H1 (cell line): ENCODE measurements around the gene CETN1. TPM values are rescaled to one million over a fixed set of nuclear protein-coding genes. Genes with fewer than 3 reads are reported as not detected.
A peak's percentile ranks its signal among the peaks of the same experiment; 100 is the strongest.

ENCODE experiments used
- CTCF ChIA-PET: fragments of 300-600 bp; sonication (Branson Sonifier 250); formaldehyde crosslinking; loops from one replicate; lab custom pipeline; 2021; ENCODE audit not compliant: partially characterized antibody; lab: Charles Lee
- POLR2A ChIA-PET: fragments of 300-600 bp; sonication (Branson Sonifier 250); formaldehyde crosslinking; loops from one replicate; lab custom pipeline; 2021; ENCODE audit warnings: inconsistent platforms; ENCODE audit not compliant: partially characterized antibody; lab: Charles Lee
- DNase-seq, 2 experiments: peaks; one replicate each; pipeline versions ENCODE4 v3.0.0 to v3.0.0-alpha.2; 2010 to 2022; ENCODE audit warnings: low spot score in 2 of 2, low read depth in 1 of 2, mixed read lengths in 1 of 2
- FAIRE-seq: peaks from 2 replicates; lab custom pipeline; 2011; peaks lifted over from hg19 to GRCh38; lab: Jason Lieb, UNC
- H2AFZ ChIP-seq: 2 replicates; pipeline ENCODE4 v1.8.1; 2012; ENCODE audit warnings: low read length, inconsistent platforms
- H2AK5ac ChIP-seq: 2 replicates; pipeline ENCODE4 v1.6.1; 2013; ENCODE audit warnings: low read depth, low read length
- H2BK120ac ChIP-seq: replicated peaks from 2 replicates; pipeline ENCODE3; 2013; ENCODE audit warnings: low read depth, low read length, inconsistent platforms
- H2BK12ac ChIP-seq: 2 replicates; pipeline ENCODE4 v1.6.1; 2013; ENCODE audit warnings: low read depth, low read length
- H2BK15ac ChIP-seq: 2 replicates; pipeline ENCODE4 v1.6.1; 2013; ENCODE audit warnings: low read length
- H2BK20ac ChIP-seq: 2 replicates; pipeline ENCODE4 v1.6.1; 2013; ENCODE audit warnings: low read length
- H2BK5ac ChIP-seq: 2 replicates; pipeline ENCODE4 v1.6.1; 2013; ENCODE audit warnings: low read depth, low read length
- H3K14ac ChIP-seq: 2 replicates; pipeline ENCODE4 v1.6.1; 2013; ENCODE audit warnings: inconsistent platforms; ENCODE audit not compliant: insufficient read length
- H3K18ac ChIP-seq: 2 replicates; pipeline ENCODE4 v1.6.1; 2013; ENCODE audit warnings: low read length; ENCODE audit errors: extremely low read depth
- H3K23ac ChIP-seq: 2 replicates; pipeline ENCODE4 v1.6.1; 2013; ENCODE audit warnings: inconsistent platforms; ENCODE audit not compliant: insufficient read length
- H3K23me2 ChIP-seq: 2 replicates; pipeline ENCODE4 v1.6.1; 2013; ENCODE audit warnings: low read depth, low read length
- H3K27ac ChIP-seq: 2 replicates; pipeline ENCODE4 v1.6.1; 2011; ENCODE audit warnings: low read depth, low read length, inconsistent platforms
- H3K27me3 ChIP-seq, 4 experiments: replicated peaks in 1 of 4; 1 replicate in 1 of 4; 2 replicates in 3 of 4; pipeline versions ENCODE4 v1.6.1 to v1.8.1; 2011 to 2013; ENCODE audit warnings: low read length in 3 of 4, mild to moderate bottlenecking in 3 of 4, inconsistent platforms in 2 of 4, mixed read lengths in 2 of 4, moderate library complexity in 1 of 4; ENCODE audit not compliant: control insufficient read depth in 3 of 4, insufficient read depth in 3 of 4; ENCODE audit errors: extremely low read depth in 1 of 4
- H3K36me3 ChIP-seq, 4 experiments: 2 replicates each; pipeline versions ENCODE4 v1.6.1 to v1.8.1; 2011 to 2013; ENCODE audit warnings: mild to moderate bottlenecking in 4 of 4, low read length in 3 of 4, moderate library complexity in 2 of 4, control low read depth in 1 of 4, inconsistent platforms in 1 of 4; ENCODE audit not compliant: insufficient read depth in 4 of 4, control insufficient read depth in 2 of 4
- H3K4ac ChIP-seq: replicated peaks from 2 replicates; pipeline ENCODE3; 2013; ENCODE audit warnings: low read length, low read depth, mixed read lengths, inconsistent platforms; ENCODE audit not compliant: insufficient read length
- H3K4me1 ChIP-seq, 4 experiments: replicated peaks in 1 of 4; 1 replicate in 1 of 4; 2 replicates in 3 of 4; pipeline versions ENCODE4 v1.6.1 to v1.8.1; 2011 to 2013; ENCODE audit warnings: low read length in 3 of 4, inconsistent platforms in 2 of 4, mixed read lengths in 1 of 4; ENCODE audit not compliant: insufficient read depth in 4 of 4, control insufficient read depth in 3 of 4
- H3K4me2 ChIP-seq, 2 experiments: 2 replicates each; pipeline versions ENCODE4 v1.6.1 to v1.8.1; 2011 to 2013; ENCODE audit warnings: low read depth in 2 of 2, low read length in 2 of 2, control low read depth in 1 of 2, inconsistent platforms in 1 of 2, mild to moderate bottlenecking in 1 of 2; ENCODE audit not compliant: insufficient read depth in 1 of 2
- H3K4me3 ChIP-seq, 4 experiments: fragments of 200-600, 300-600 bp in 1 of 4; sonication (generic), shearing (Covaris generic), sonication (Bioruptor Twin) in 1 of 4; 2 replicates each; pipeline versions ENCODE4 v1.5.1 to v1.8.1; 2011 to 2016; ENCODE audit warnings: low read length in 4 of 4, low read depth in 3 of 4, control low read depth in 2 of 4, inconsistent platforms in 2 of 4, mild to moderate bottlenecking in 2 of 4, mixed read lengths in 1 of 4, moderate library complexity in 1 of 4; ENCODE audit not compliant: insufficient read depth in 2 of 4; ENCODE audit errors: extremely low read depth in 1 of 4
- H3K56ac ChIP-seq: replicated peaks from 2 replicates; pipeline ENCODE3; 2013; ENCODE audit warnings: low read depth, mild to moderate bottlenecking, mixed read lengths, low read length, inconsistent platforms; ENCODE audit not compliant: insufficient read length
- H3K79me1 ChIP-seq: 2 replicates; pipeline ENCODE4 v1.6.1; 2013; ENCODE audit warnings: low read depth, low read length, control low read depth
- H3K79me2 ChIP-seq, 2 experiments: 2 replicates each; pipeline versions ENCODE4 v1.6.1 to v1.8.1; 2012 to 2013; ENCODE audit warnings: low read length in 2 of 2, mild to moderate bottlenecking in 2 of 2, inconsistent platforms in 1 of 2; ENCODE audit not compliant: insufficient read depth in 2 of 2, control insufficient read depth in 1 of 2
- H3K9ac ChIP-seq, 4 experiments: replicated peaks in 1 of 4; 1 replicate in 1 of 4; 2 replicates in 3 of 4; pipeline versions ENCODE4 v1.6.1 to v1.8.1; 2011 to 2013; ENCODE audit warnings: low read depth in 3 of 4, low read length in 3 of 4, control low read depth in 2 of 4, mild to moderate bottlenecking in 2 of 4, moderate library complexity in 2 of 4, inconsistent platforms in 1 of 4; ENCODE audit errors: extremely low read depth in 1 of 4
- H3K9me3 ChIP-seq, 2 experiments: 2 replicates each; pipeline versions ENCODE4 v1.6.1 to v1.8.1; 2012 to 2013; ENCODE audit warnings: mild to moderate bottlenecking in 2 of 2, moderate library complexity in 2 of 2, control low read depth in 1 of 2, inconsistent platforms in 1 of 2, low read depth in 1 of 2, low read length in 1 of 2, mixed read lengths in 1 of 2; ENCODE audit not compliant: insufficient read depth in 2 of 2
- H4K20me1 ChIP-seq, 2 experiments: replicated peaks in 1 of 2; 2 replicates each; pipeline versions ENCODE3 to v1.8.1; 2011 to 2013; ENCODE audit warnings: inconsistent platforms in 2 of 2, low read length in 2 of 2, mild to moderate bottlenecking in 1 of 2; ENCODE audit not compliant: insufficient read depth in 2 of 2, control insufficient read depth in 1 of 2
- H4K5ac ChIP-seq: 2 replicates; pipeline ENCODE4 v1.6.1; 2013; ENCODE audit warnings: low read length, low read depth, mixed read lengths, inconsistent platforms; ENCODE audit not compliant: insufficient read length
- H4K8ac ChIP-seq: 2 replicates; pipeline ENCODE4 v1.8.0; 2013; ENCODE audit warnings: mild to moderate bottlenecking, moderate library complexity, low read length, inconsistent platforms; ENCODE audit not compliant: insufficient read depth; ENCODE audit errors: extremely low read depth
- H4K91ac ChIP-seq: replicated peaks from 2 replicates; pipeline ENCODE3; 2013; ENCODE audit warnings: low read length, mixed read lengths, inconsistent platforms; ENCODE audit not compliant: insufficient read length
- ASH2L ChIP-seq: fragments of 200-600, 300-600 bp; sonication (generic); IDR thresholded peaks from one replicate; pipeline ENCODE4 v1.7.1; 2017; ENCODE audit warnings: low read length
- BACH1 ChIP-seq: IDR thresholded peaks from 2 replicates; pipeline ENCODE4 v1.6.1; 2012; ENCODE audit warnings: low read length, improper control_type of control experiment
- CBX8 ChIP-seq: fragments of 300-800, 300-1000 bp; sonication (generic); IDR thresholded peaks from 2 replicates; pipeline ENCODE4 v1.7.1; 2016; ENCODE audit warnings: low read depth, low read length, borderline replicate concordance
- CTBP2 ChIP-seq: IDR thresholded peaks from 2 replicates; pipeline ENCODE4 v1.7.0; 2011; ENCODE audit warnings: borderline replicate concordance, mild to moderate bottlenecking, moderate library complexity, mixed read lengths, low read length; ENCODE audit not compliant: insufficient read depth, insufficient read length
- GTF2F1 ChIP-seq: IDR thresholded peaks from 2 replicates; pipeline ENCODE4 v1.6.1; 2012; ENCODE audit warnings: low read depth, low read length, improper control_type of control experiment, borderline replicate concordance
- KDM1A ChIP-seq: fragments of 200-600, 300-600 bp; sonication (generic); IDR thresholded peaks from 2 replicates; pipeline ENCODE4 v1.7.1; 2016; ENCODE audit warnings: mild to moderate bottlenecking, low read length, borderline replicate concordance
- SP4 ChIP-seq: IDR thresholded peaks from 2 replicates; pipeline ENCODE4 v1.6.1; 2012; ENCODE audit warnings: low read length, inconsistent platforms
- SRF ChIP-seq: IDR thresholded peaks from 2 replicates; pipeline ENCODE4 v1.6.1; 2011; ENCODE audit warnings: mild to moderate bottlenecking, low read depth, low read length, moderate library complexity
- TAF1 ChIP-seq: IDR thresholded peaks from 2 replicates; pipeline ENCODE4 v1.6.1; 2011; ENCODE audit warnings: mild to moderate bottlenecking, low read depth, low read length
- WGBS, 2 experiments: shearing (Covaris generic) in 1 of 2; methylation state at CpG; one replicate each; pipeline versions ENCODE4 v1.1.6 to v1.1.7; 2013 to 2015; ENCODE audit warnings: low lambda C conversion rate in 2 of 2, mixed read lengths in 2 of 2, inconsistent platforms in 1 of 2, low coverage in 1 of 2, missing lambda C conversion rate in 1 of 2; ENCODE audit not compliant: insufficient replicate concordance in 2 of 2, insufficient coverage in 1 of 2, insufficient read length in 1 of 2; ENCODE audit errors: extremely low coverage in 1 of 2, missing lambda C conversion rate in 1 of 2; 5-methylcytosine and 5-hydroxymethylcytosine counted together
- polyA plus RNA-seq, 7 experiments: library from polyadenylated mRNA; depleted of rRNA in 3 of 7; stranded (reverse) in 5 of 7; unstranded in 2 of 7; fragments of >200 nt in 5 of 7; fragments of 200-250 nt in 2 of 7; gene quantifications; 1 replicate in 5 of 7; 2 replicates in 1 of 7; 4 replicates in 1 of 7; pipeline versions ENCODE4 v1.2.1 to v1.2.3, GENCODE V29; 2011 to 2013; ENCODE audit warnings: missing spikeins in 2 of 7, mixed read lengths in 2 of 7
- total RNA-seq: library from RNA; stranded (reverse); fragmentation: NEBNext Ultra II Directional; extraction: Animal tissue kit (Norgen Biotek cat#: 25700); gene quantifications from 2 replicates; pipeline ENCODE4 v1.2.1, GENCODE V29; 2021
- TF ChIP-seq, protein P1 (sequence below): IDR thresholded peaks from 2 replicates; pipeline ENCODE4 v1.6.1; 2011; ENCODE audit warnings: low read length, improper control_type of control experiment

The CETN1 gene
- total and polyA plus RNA-seq, 2 of the 8 experiments (the other 6 are each of a cell fraction or from before 2014, with no cell fraction given): not detected

GRCh38 chr18:596288-596881 lies 16.2 kb downstream of the CETN1 start:
- H3K9ac ChIP-seq: no peak overlapping the region
- H2BK12ac ChIP-seq: peak overlapping the region; percentile 80; the same call in 1 of the 2 replicates
- peak overlapping the region; percentile 50; the same call in 1 of the 2 replicates for H2AFZ ChIP-seq
- H3K4me3 ChIP-seq: peak overlapping the region in 1 of 4 experiments; percentile 51; a peak in 3 of 8 replicates
- no peak overlapping the region for H3K27ac ChIP-seq
- peak; percentile 68 to 71 for DNase-seq
- no peak overlapping the region for H2BK120ac ChIP-seq
- H4K91ac ChIP-seq: peak overlapping the region; percentile 58
- no peaks in the 10 kb centered on the region for H3K79me1 ChIP-seq
- no peak overlapping the region for H3K14ac ChIP-seq
- H3K4me2 ChIP-seq: peak overlapping the region; percentile 46 to 69; a peak in 3 of 4 replicates
- no peak overlapping the region; the same call in 1 of the 2 replicates for H4K8ac ChIP-seq
- H3K18ac ChIP-seq: no peak overlapping the region; the same call in 1 of the 2 replicates
- no peaks in the 10 kb centered on the region for H3K23me2 ChIP-seq
- no peak overlapping the region for H2BK5ac ChIP-seq
- no peak overlapping the region for H3K23ac ChIP-seq
- no peak overlapping the region; the same call in 1 of the 2 replicates for H2BK15ac ChIP-seq
- ChIA-PET POLR2A (interaction anchor here (1.3 kb wide), 1 partner anchor 10 kb away, joined by 3 read pairs; no protein-coding TSS in a partner anchor), CTCF (interaction anchor here (0.6 to 2.9 kb wide), 5 partner anchors 18 to 100 kb away, joined by 3 to 7 read pairs (median 3); no protein-coding TSS in a partner anchor)
- H3K4ac ChIP-seq: no peak overlapping the region
- H3K56ac ChIP-seq: no peak overlapping the region
- no peak for FAIRE-seq
- H3K79me2 ChIP-seq: no peaks in the 10 kb centered on the region
- no peaks in the 10 kb centered on the region for H3K9me3 ChIP-seq
- H3K36me3 ChIP-seq: no peaks in the 10 kb centered on the region
- H2BK20ac ChIP-seq: 0 out of 2 replicates have a peak overlapping the region, but pooled peaks have one; percentile 72
- H4K20me1 ChIP-seq: no peaks in the 10 kb centered on the region
- H3K27me3 ChIP-seq: no peaks in the 10 kb centered on the region
- WGBS, 2 experiments: 47% methylated on average over 11 of the region's 24 CpGs; no CpG with 5 or more reads in 1 of the 2 experiments
- peak overlapping the region; percentile 13 for H4K5ac ChIP-seq
- no peak overlapping the region for H2AK5ac ChIP-seq
- H3K4me1 ChIP-seq: peaks cover 0 to 5% (median 0%) of the 10 kb centered on the region in 4 experiments; a peak in 1 of 7 replicates
- TF ChIP-seq CBX8 (no peak), GTF2F1 (no peak), BACH1 (no peak), KDM1A (no peak), ASH2L (no peak), SP4 (no peak), TAF1 (peak; percentile 12; the same call in 1 of the 2 replicates), CTBP2 (no peak), SRF (no peak)
- TF ChIP-seq, protein P1, sequence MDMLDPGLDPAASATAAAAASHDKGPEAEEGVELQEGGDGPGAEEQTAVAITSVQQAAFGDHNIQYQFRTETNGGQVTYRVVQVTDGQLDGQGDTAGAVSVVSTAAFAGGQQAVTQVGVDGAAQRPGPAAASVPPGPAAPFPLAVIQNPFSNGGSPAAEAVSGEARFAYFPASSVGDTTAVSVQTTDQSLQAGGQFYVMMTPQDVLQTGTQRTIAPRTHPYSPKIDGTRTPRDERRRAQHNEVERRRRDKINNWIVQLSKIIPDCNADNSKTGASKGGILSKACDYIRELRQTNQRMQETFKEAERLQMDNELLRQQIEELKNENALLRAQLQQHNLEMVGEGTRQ: no peak
